H9 (cell line): ENCODE data around the gene CLEC2L. TPM values are rescaled to one million over a fixed set of nuclear protein-coding genes. Genes with fewer than 3 reads are reported as not detected.

Source experiments
- DNase-seq: peaks from one replicate; pipeline ENCODE4 v3.0.0-alpha.2; 2017
- H2AFZ ChIP-seq: one replicate; pipeline ENCODE4 v1.6.1; 2013; ENCODE audit warnings: mild to moderate bottlenecking, low read length, control low read depth, moderate library complexity
- H2AK5ac ChIP-seq: 2 replicates; pipeline ENCODE4 v1.6.1; 2013; ENCODE audit warnings: low read length, control low read depth, mixed read lengths; ENCODE audit not compliant: insufficient read length
- H2BK120ac ChIP-seq: one replicate; pipeline ENCODE4 v1.6.1; 2013; ENCODE audit warnings: low read depth, mild to moderate bottlenecking, low read length, control low read depth, inconsistent platforms; ENCODE audit not compliant: poor library complexity, severe bottlenecking
- H2BK12ac ChIP-seq: 2 replicates; pipeline ENCODE4 v1.6.1; 2013; ENCODE audit warnings: low read length, control low read depth, mixed read lengths, low read depth; ENCODE audit not compliant: insufficient read length
- H2BK15ac ChIP-seq: 2 replicates; pipeline ENCODE4 v1.6.1; 2013; ENCODE audit warnings: low read depth, low read length, control low read depth
- H2BK20ac ChIP-seq: one replicate; pipeline ENCODE4 v1.6.1; 2013; ENCODE audit warnings: low read depth, mild to moderate bottlenecking, low read length, control low read depth, inconsistent platforms; ENCODE audit not compliant: poor library complexity, severe bottlenecking
- H2BK5ac ChIP-seq: 2 replicates; pipeline ENCODE4 v1.6.1; 2013; ENCODE audit warnings: low read length, control low read depth, mixed read lengths; ENCODE audit not compliant: insufficient read length
- H3K14ac ChIP-seq: 2 replicates; pipeline ENCODE4 v1.6.1; 2013; ENCODE audit warnings: low read length, control low read depth; ENCODE audit not compliant: insufficient read depth
- H3K18ac ChIP-seq: 2 replicates; pipeline ENCODE4 v1.6.1; 2013; ENCODE audit warnings: low read depth, mild to moderate bottlenecking, mixed read lengths, low read length, control low read depth; ENCODE audit not compliant: insufficient read length
- H3K23ac ChIP-seq: 2 replicates; pipeline ENCODE4 v1.6.1; 2013; ENCODE audit warnings: low read length, control low read depth, mixed read lengths, low read depth; ENCODE audit not compliant: insufficient read length
- H3K23me2 ChIP-seq: 2 replicates; pipeline ENCODE4 v1.6.1; 2013; ENCODE audit warnings: low read depth, mild to moderate bottlenecking, mixed read lengths, low read length, control low read depth; ENCODE audit not compliant: insufficient read length, poor library complexity, severe bottlenecking
- H3K27ac ChIP-seq: 2 replicates; pipeline ENCODE4 v1.5.1; 2013; ENCODE audit warnings: low read length, control low read depth, mixed read lengths, low read depth; ENCODE audit not compliant: insufficient read length
- H3K27me3 ChIP-seq: 2 replicates; pipeline ENCODE4 v1.6.1; 2013; ENCODE audit warnings: low read length, control low read depth, inconsistent platforms; ENCODE audit not compliant: insufficient read depth
- H3K4ac ChIP-seq: 2 replicates; pipeline ENCODE4 v1.6.1; 2013; ENCODE audit warnings: low read depth, mild to moderate bottlenecking, control low read depth, inconsistent platforms, low read length, moderate library complexity
- H3K4me1 ChIP-seq: 2 replicates; pipeline ENCODE4 v1.6.1; 2013; ENCODE audit warnings: low read length, control low read depth, inconsistent platforms; ENCODE audit not compliant: insufficient read depth
- H3K4me2 ChIP-seq: 2 replicates; pipeline ENCODE4 v1.6.1; 2013; ENCODE audit warnings: low read length, control low read depth, mixed read lengths; ENCODE audit not compliant: insufficient read length, insufficient read depth
- H3K56ac ChIP-seq: 2 replicates; pipeline ENCODE4 v1.6.1; 2013; ENCODE audit warnings: low read depth, mild to moderate bottlenecking, mixed read lengths, low read length, control low read depth; ENCODE audit not compliant: insufficient read length
- H3K79me1 ChIP-seq: 2 replicates; pipeline ENCODE4 v1.6.1; 2013; ENCODE audit warnings: low read depth, mild to moderate bottlenecking, moderate library complexity, low read length, control low read depth, inconsistent platforms; ENCODE audit not compliant: insufficient read depth, poor library complexity, severe bottlenecking
- H3K79me2 ChIP-seq: 2 replicates; pipeline ENCODE4 v1.6.1; 2013; ENCODE audit warnings: low read length, control low read depth, inconsistent platforms; ENCODE audit not compliant: insufficient read depth
- H3K9ac ChIP-seq: 2 replicates; pipeline ENCODE4 v1.6.1; 2013; ENCODE audit warnings: low read length, control low read depth, mixed read lengths; ENCODE audit not compliant: insufficient read length; ENCODE audit errors: extremely low read depth
- H3K9me3 ChIP-seq: one replicate; pipeline ENCODE4 v1.6.1; 2013; ENCODE audit warnings: low read depth, low read length, inconsistent platforms; ENCODE audit not compliant: control insufficient read depth
- H3T11ph ChIP-seq: one replicate; pipeline ENCODE4 v1.6.1; 2013; ENCODE audit warnings: mild to moderate bottlenecking, low read length, control low read depth, inconsistent platforms
- H4K20me1 ChIP-seq: one replicate; pipeline ENCODE4 v1.6.1; 2013; ENCODE audit not compliant: control insufficient read depth, insufficient read length, insufficient read depth
- H4K5ac ChIP-seq: 2 replicates; pipeline ENCODE4 v1.6.1; 2013; ENCODE audit warnings: low read depth, mild to moderate bottlenecking, mixed read lengths, low read length, control low read depth; ENCODE audit not compliant: insufficient read length
- H4K8ac ChIP-seq: replicated peaks from 2 replicates; pipeline ENCODE4 v1.6.1; 2013; ENCODE audit warnings: low read length, control low read depth, mixed read lengths, low read depth; ENCODE audit not compliant: insufficient read length
- H4K91ac ChIP-seq: 2 replicates; pipeline ENCODE4 v1.6.1; 2013; ENCODE audit warnings: low read depth, mild to moderate bottlenecking, moderate library complexity, mixed read lengths, low read length, control low read depth; ENCODE audit not compliant: insufficient read length
- H3K27ac Mint-ChIP-seq, 3 experiments: 2 replicates in 2 of 3; 3 replicates in 1 of 3; pipeline ENCODE4 v1.8.0; 2020 to 2021; ENCODE audit warnings: mixed read lengths in 3 of 3, mild to moderate bottlenecking in 1 of 3, moderate library complexity in 1 of 3
- H3K27me3 Mint-ChIP-seq: 2 replicates; pipeline ENCODE4 v1.8.0; 2021; ENCODE audit warnings: low read depth, mild to moderate bottlenecking, moderate library complexity, mixed read lengths
- H3K36me3 Mint-ChIP-seq, 3 experiments: 2 replicates in 2 of 3; 3 replicates in 1 of 3; pipeline ENCODE4 v1.8.0; 2020 to 2021; ENCODE audit warnings: low read depth in 3 of 3, mixed read lengths in 3 of 3; ENCODE audit not compliant: insufficient read depth in 1 of 3
- H3K4me1 Mint-ChIP-seq, 2 experiments: 2 replicates each; pipeline ENCODE4 v1.8.0; 2020; ENCODE audit warnings: mixed read lengths in 2 of 2
- H3K4me3 Mint-ChIP-seq, 2 experiments: 2 replicates in 1 of 2; 3 replicates in 1 of 2; pipeline ENCODE4 v1.8.0; 2020 to 2021; ENCODE audit warnings: mild to moderate bottlenecking in 2 of 2, mixed read lengths in 2 of 2, moderate library complexity in 1 of 2
- H3K9me3 Mint-ChIP-seq, 2 experiments: 2 replicates in 1 of 2; 3 replicates in 1 of 2; pipeline ENCODE4 v1.8.0; 2020; ENCODE audit warnings: mild to moderate bottlenecking in 2 of 2, mixed read lengths in 2 of 2, moderate library complexity in 1 of 2
- CTCF ChIP-seq: fragments of 200-600 bp; sonication (generic); conservative IDR thresholded peaks from 3 replicates; pipeline ENCODE4 v1.8.0; 2021; ENCODE audit warnings: antibody characterized with exemption, mild to moderate bottlenecking
- WGBS: extraction: QIAGEN DNeasy Blood & Tissue Kit; methylation state at CpG from one replicate; pipeline ENCODE4 v1.1.7; 2013; ENCODE audit warnings: missing lambda C conversion rate, low lambda C conversion rate, mixed read lengths; ENCODE audit not compliant: insufficient read length; ENCODE audit errors: extremely low coverage; 5-methylcytosine and 5-hydroxymethylcytosine counted together
- total RNA-seq: library from RNA; stranded (reverse); gene quantifications from 2 replicates; pipeline ENCODE4 v1.2.1, GENCODE V29; 2021

CLEC2L gene
- total RNA-seq, 1 experiment from 2014 or later = 0.74 TPM

- H3K27ac Mint-ChIP-seq = no peak overlapping the region
These were observed 15.6 kb downstream of the CLEC2L start for GRCh38 chr7:139538881-139539635.

More at GRCh38 chr7:139538881-139539635, 15.6 kb downstream of the CLEC2L start:
- Histone ChIP-seq H3K4me1 (peaks cover 6% of the 10 kb centered on the region; the same call in 1 of the 2 replicates), H3K9ac (no peak overlapping the region), H3K79me1 (no peaks in the 10 kb centered on the region), H3K23ac (no peak overlapping the region), H3K18ac (no peak overlapping the region), H4K5ac (no peak overlapping the region), H3K56ac (no peak overlapping the region), H3K4ac (no peak overlapping the region), H2BK20ac (no peak overlapping the region), H4K8ac (no peak overlapping the region), H4K91ac (no peak overlapping the region), H2BK15ac (no peak overlapping the region), H3K27me3 (no peaks in the 10 kb centered on the region), H3K4me2 (no peak overlapping the region), H2BK120ac (no peak overlapping the region), H3K27ac (no peak overlapping the region), H4K20me1 (no peaks in the 10 kb centered on the region), H3K79me2 (no peaks in the 10 kb centered on the region), H3K9me3 (no peaks in the 10 kb centered on the region), H2AFZ (no peak overlapping the region), H3K23me2 (no peaks in the 10 kb centered on the region), H2BK5ac (no peak overlapping the region), H3T11ph (no peak overlapping the region), H2AK5ac (no peak overlapping the region), H2BK12ac (no peak overlapping the region), H3K14ac (no peak overlapping the region)
- no CpG with 5 or more reads among the region's 8 CpGs for WGBS
- Mint-ChIP-seq H3K36me3 (no peaks in the 10 kb centered on the region; a peak in 1 of 7 replicates), H3K9me3 (no peaks in the 10 kb centered on the region), H3K4me1 (peaks cover 26 to 31% of the 10 kb centered on the region in 2 experiments), H3K4me3 (no peak overlapping the region), H3K27me3 (peaks cover 12% of the 10 kb centered on the region)
- DNase-seq = no peak
- no peak for TF ChIP-seq CTCF
